Left colon (tissue), 2 donors: ENCODE data around the gene AP2S1. TPM values are rescaled to one million over a fixed set of nuclear protein-coding genes. Genes with fewer than 3 reads are reported as not detected.
"Not testable (repeated sequence)": the region's sequence is repeated elsewhere in the genome, so short reads cannot be mapped to it uniquely, and the experiment has no call there.

Experiments used
- ATAC-seq: fragments of 200-7000 bp; cut with Tn5 transposase; one replicate; pipeline ENCODE4 v1.9.1; 2020; ENCODE audit warnings: mild to moderate bottlenecking, moderate library complexity
- DNase-seq, 2 donors: peaks; one replicate each; pipeline ENCODE4 v3.0.0-alpha.2; 2020
- intact Hi-C, 2 donors: fragments of 100-400 bp; cut with DNase I in 1 of 2; cut with micrococcal nuclease in 1 of 2; formaldehyde crosslinking; loops; one replicate each; pipeline versions ENCODE4 v1.11.2 to v1.14.0; 2022; cut with DNase I, micrococcal nuclease
- total RNA-seq, 2 donors: library from RNA; stranded (reverse); fragmentation: NEBNext Ultra II Directional; extraction: Animal tissue kit (Norgen Biotek cat#: 25700); gene quantifications; one replicate each; pipeline ENCODE4 v1.2.1, GENCODE V29; 2021
- donor health status: DM: no; HTN: no; CAD: no.
- donor health status: DM: yes; HTN: yes; CAD: no.

Gene AP2S1
- total RNA-seq, 2 donors from 2014 or later: 123 to 138 TPM

- DNase-seq (no peak), ATAC-seq (no peak)
- intact Hi-C loops: no loop called here
These were observed 22.3 kb upstream of the AP2S1 start for GRCh38 chr19:46872967-46873366.

- intact Hi-C loops, DNase-seq, ATAC-seq: not testable (repeated sequence)
These were observed 20.5 kb upstream of the AP2S1 start for GRCh38 chr19:46871173-46871572.

GRCh38 chr19:46868025-46868802, 17.6 kb upstream of the AP2S1 start:
- ATAC-seq: no peak
- intact Hi-C loops: loop anchor here in 1 of 2 donors (10.0 kb wide), 1 partner anchor 107 kb away; no protein-coding TSS in a partner anchor
- no peak for DNase-seq

- DNase-seq (no peak), ATAC-seq (peak; percentile 42)
- intact Hi-C loops: loop anchor here in 1 of 2 donors (10.0 kb wide), 1 partner anchor 108 kb away; no protein-coding TSS in a partner anchor
These were observed 16.5 kb upstream of the AP2S1 start for GRCh38 chr19:46867170-46867569.

GRCh38 chr19:46866407-46867136, 15.9 kb upstream of the AP2S1 start:
- DNase-seq: no peak
- ATAC-seq: no peak
- intact Hi-C loops: loop anchor here in 1 of 2 donors (10.0 kb wide), 1 partner anchor 108 kb away; no protein-coding TSS in a partner anchor

GRCh38 chr19:46863818-46864629, 13.4 kb upstream of the AP2S1 start:
- ATAC-seq (no peak), DNase-seq (peak in 1 of 2 donors; percentile 30)
- intact Hi-C loops: loop anchor here in 1 of 2 donors (10.0 kb wide), 1 partner anchor 111 kb away; no protein-coding TSS in a partner anchor

GRCh38 chr19:46862974-46863632, 12.5 kb upstream of the AP2S1 start:
- intact Hi-C loops: loop anchor here in 1 of 2 donors (10.0 kb wide), 1 partner anchor 112 kb away; no protein-coding TSS in a partner anchor
- DNase-seq (no peak), ATAC-seq (no peak)

- peak in 1 of 2 donors; percentile 29 for DNase-seq
- no peak for ATAC-seq
- intact Hi-C loops: loop anchor here in 1 of 2 donors (10.0 kb wide), 1 partner anchor 112 kb away; no protein-coding TSS in a partner anchor
These were observed 11.8 kb upstream of the AP2S1 start for GRCh38 chr19:46862503-46862834.

GRCh38 chr19:46861691-46862502, 11.3 kb upstream of the AP2S1 start:
- intact Hi-C loops: loop anchor here in 1 of 2 donors (10.0 kb wide), 1 partner anchor 113 kb away; no protein-coding TSS in a partner anchor
- peak in 1 of 2 donors; percentile 36 for DNase-seq
- no peak for ATAC-seq

GRCh38 chr19:46860846-46861690, 10.4 kb upstream of the AP2S1 start, which contains the start of gene ARHGAP35:
ARHGAP35 (plus strand) TSS chr19:46860997; CDS start chr19:46918676, 57,679 bp downstream.
- intact Hi-C loops: loop anchor here in 1 of 2 donors (10.0 kb wide), 1 partner anchor 114 kb away; no protein-coding TSS in a partner anchor
- peak; percentile 59 for ATAC-seq
- peak; percentile 62 to 80 for DNase-seq

- ATAC-seq: peak; percentile 84
- intact Hi-C loops: loop anchor here in 1 of 2 donors (10.0 kb wide), 1 partner anchor 115 kb away; no protein-coding TSS in a partner anchor
- peak; percentile 98 to 99 for DNase-seq
These were observed 9.6 kb upstream of the AP2S1 start for GRCh38 chr19:46860125-46860845.

- DNase-seq (peak; percentile 73 to 78), ATAC-seq (no peak)
- intact Hi-C loops: loop anchor here in 1 of 2 donors (5.0 to 10.0 kb wide), 2 partner anchors 115 to 133 kb away; no protein-coding TSS in a partner anchor
These were observed 9.0 kb upstream of the AP2S1 start for GRCh38 chr19:46859637-46860124.

GRCh38 chr19:46856062-46857022, 5.7 kb upstream of the AP2S1 start:
- intact Hi-C loops: loop anchor here in 1 of 2 donors (5.0 kb wide), 1 partner anchor 136 kb away; no protein-coding TSS in a partner anchor
- ATAC-seq (peak; percentile 64), DNase-seq (peak; percentile 95 to 96)

- DNase-seq: peak in 1 of 2 donors; percentile 24
- ATAC-seq: not testable (repeated sequence)
- intact Hi-C loops: loop anchor here in 1 of 2 donors (5.0 kb wide), 1 partner anchor 138 kb away; no protein-coding TSS in a partner anchor
These were observed 4.1 kb upstream of the AP2S1 start for GRCh38 chr19:46854698-46855097.
